HG02623 (cell line): ENCODE data around the gene FAM9C.
"Not testable (repeated sequence)": the region's sequence is repeated elsewhere in the genome, so short reads cannot be mapped to it uniquely, and the experiment has no call there.

Source experiments
- ATAC-seq: cut with Tn5 transposase; IDR thresholded peaks from one replicate; pipeline ENCODE4 v1.9.1; 2021; ENCODE audit warnings: moderate library complexity; ENCODE audit not compliant: unreplicated experiment

The FAM9C gene

GRCh38 chrX:13076176-13076961 is 31.9 kb upstream of the FAM9C start:
- ATAC-seq: no peak

GRCh38 chrX:13074297-13075262 is 30.2 kb upstream of the FAM9C start:
- ATAC-seq: peak; percentile 75

- ATAC-seq: no peak
These were observed 25.5 kb upstream of the FAM9C start for GRCh38 chrX:13069771-13070416.

GRCh38 chrX:13068651-13069050 is 24.2 kb upstream of the FAM9C start:
- no peak for ATAC-seq

GRCh38 chrX:13067773-13068172 is 23.4 kb upstream of the FAM9C start:
- no peak for ATAC-seq

GRCh38 chrX:13066391-13066790 is 22.0 kb upstream of the FAM9C start:
- ATAC-seq: no peak

- ATAC-seq: no peak
These were observed 20.3 kb upstream of the FAM9C start for GRCh38 chrX:13064599-13065143.

GRCh38 chrX:13063124-13063523 is 18.7 kb upstream of the FAM9C start:
- ATAC-seq: not testable (repeated sequence)

- not testable (repeated sequence) for ATAC-seq
These were observed 17.9 kb upstream of the FAM9C start for GRCh38 chrX:13062331-13062730.

- not testable (repeated sequence) for ATAC-seq
These were observed 16.8 kb upstream of the FAM9C start for GRCh38 chrX:13061215-13061708.

- no peak for ATAC-seq
These were observed 15.4 kb upstream of the FAM9C start for GRCh38 chrX:13059637-13060499.

GRCh38 chrX:13055486-13055885 is 11.1 kb upstream of the FAM9C start:
- ATAC-seq: no peak

GRCh38 chrX:13053171-13053570 is 8.8 kb upstream of the FAM9C start:
- no peak for ATAC-seq

GRCh38 chrX:13051529-13052172 is 7.2 kb upstream of the FAM9C start:
- no peak for ATAC-seq

- ATAC-seq: no peak
These were observed 6.7 kb upstream of the FAM9C start for GRCh38 chrX:13051167-13051528.

GRCh38 chrX:13050151-13050550 is 5.7 kb upstream of the FAM9C start:
- no peak for ATAC-seq

GRCh38 chrX:13048280-13048679 is 3.9 kb upstream of the FAM9C start:
- ATAC-seq: no peak

GRCh38 chrX:13047759-13048158 is 3.3 kb upstream of the FAM9C start:
- ATAC-seq: no peak

GRCh38 chrX:13046141-13046855 is 1.9 kb upstream of the FAM9C start:
- no peak for ATAC-seq
